MCF 10A (cell line): Measurements from ENCODE around the gene EHHADH. TPM values are rescaled to one million over a fixed set of nuclear protein-coding genes. Genes with fewer than 3 reads are reported as not detected.

Source experiments
- BruUV-seq: library from RNA; stranded (reverse); fragments of 400-500 nt; replicated peaks from 2 replicates; lab custom pipeline; 2021; lab: Mats Ljungman, UMichigan
- CTCF ChIA-PET: fragments of 300-600 bp; sonication (Branson Sonifier 250); formaldehyde crosslinking; extraction: SDS; loops from one replicate; lab custom pipeline; 2021; ENCODE audit warnings: antibody characterized with exemption, inconsistent platforms; lab: Yijun Ruan, JAX
- POLR2A ChIA-PET: fragments of 300-600, 350-650 bp; sonication (Branson Sonifier 250); formaldehyde crosslinking; extraction: SDS; loops from one replicate; lab custom pipeline; 2020; ENCODE audit warnings: antibody characterized with exemption, inconsistent platforms; lab: Yijun Ruan, JAX
- DNase-seq: peaks from one replicate; pipeline ENCODE4 v3.0.0-alpha.2; 2018; ENCODE audit not compliant: unreplicated experiment
- H3K27ac Mint-ChIP-seq: one replicate; pipeline ENCODE4 v1.8.0; 2022; ENCODE audit warnings: mild to moderate bottlenecking, low read depth, mixed read lengths; ENCODE audit not compliant: unreplicated experiment
- H3K27me3 Mint-ChIP-seq: one replicate; pipeline ENCODE4 v1.8.0; 2022; ENCODE audit warnings: mixed read lengths; ENCODE audit not compliant: insufficient read depth, unreplicated experiment
- H3K36me3 Mint-ChIP-seq: one replicate; pipeline ENCODE4 v1.8.0; 2022; ENCODE audit warnings: mild to moderate bottlenecking, moderate library complexity, mixed read lengths; ENCODE audit not compliant: insufficient read depth, unreplicated experiment
- H3K4me1 Mint-ChIP-seq: one replicate; pipeline ENCODE4 v1.8.0; 2022; ENCODE audit warnings: mixed read lengths; ENCODE audit not compliant: insufficient read depth, unreplicated experiment
- H3K4me3 Mint-ChIP-seq: one replicate; pipeline ENCODE4 v1.8.0; 2022; ENCODE audit warnings: mild to moderate bottlenecking, moderate library complexity, mixed read lengths; ENCODE audit not compliant: unreplicated experiment
- H3K9me3 Mint-ChIP-seq: one replicate; pipeline ENCODE4 v1.8.0; 2022; ENCODE audit warnings: mixed read lengths; ENCODE audit not compliant: unreplicated experiment
- CTCF ChIP-seq: fragments of 200-600 bp; IDR thresholded peaks from one replicate; pipeline ENCODE4 v1.8.0; 2022; ENCODE audit warnings: antibody characterized with exemption, mild to moderate bottlenecking; ENCODE audit not compliant: unreplicated experiment
- intact Hi-C: fragments of 100-400 bp; cut with micrococcal nuclease; formaldehyde crosslinking; loops from 2 replicates; pipeline ENCODE4 v1.14.1; 2022
- total RNA-seq: library from RNA; stranded (reverse); gene quantifications from 2 replicates; pipeline ENCODE4 v1.2.3, GENCODE V29; 2022

Gene EHHADH
- total RNA-seq, 1 experiment from 2014 or later, result 3.2 TPM

GRCh38 chr3:185155678-185156077 is 98.2 kb downstream of the EHHADH start:
- intact Hi-C loops, result no loop called here
- no peaks in the 10 kb centered on the region for H3K36me3 Mint-ChIP-seq
- H3K4me3 Mint-ChIP-seq, result no peak overlapping the region
- TF ChIP-seq CTCF, result no peak
- peaks cover 36% of the 10 kb centered on the region for H3K27me3 Mint-ChIP-seq
- no peaks in the 10 kb centered on the region for H3K9me3 Mint-ChIP-seq
- no TSS peak for BruUV-seq
- CTCF ChIA-PET, result no interaction called here
- H3K4me1 Mint-ChIP-seq, result no peaks in the 10 kb centered on the region
- no peak for DNase-seq
- POLR2A ChIA-PET, result no interaction called here
- H3K27ac Mint-ChIP-seq, result no peak overlapping the region

- Mint-ChIP-seq H3K27me3 (peaks cover 31% of the 10 kb centered on the region), H3K4me3 (no peak overlapping the region), H3K27ac (no peak overlapping the region), H3K36me3 (no peaks in the 10 kb centered on the region), H3K4me1 (no peaks in the 10 kb centered on the region), H3K9me3 (no peaks in the 10 kb centered on the region)
- TF ChIP-seq CTCF, result no peak
- BruUV-seq, result no TSS peak
- CTCF ChIA-PET, result no interaction called here
- DNase-seq, result no peak
- POLR2A ChIA-PET, result no interaction called here
- intact Hi-C loops, result no loop called here
Observed at GRCh38 chr3:185153861-185154629, 99.8 kb downstream of the EHHADH start.

- H3K27me3 Mint-ChIP-seq, result peaks cover 23% of the 10 kb centered on the region
- BruUV-seq, result no TSS peak
- H3K9me3 Mint-ChIP-seq, result no peaks in the 10 kb centered on the region
- H3K4me1 Mint-ChIP-seq, result no peaks in the 10 kb centered on the region
- no peak overlapping the region for H3K4me3 Mint-ChIP-seq
- CTCF ChIA-PET, result no interaction called here
- POLR2A ChIA-PET, result no interaction called here
- intact Hi-C loops, result no loop called here
- no peak overlapping the region for H3K27ac Mint-ChIP-seq
- no peak for TF ChIP-seq CTCF
- DNase-seq, result no peak
- H3K36me3 Mint-ChIP-seq, result no peaks in the 10 kb centered on the region
Observed at GRCh38 chr3:185153171-185153771, 100.6 kb downstream of the EHHADH start.

- ChIA-PET POLR2A (no interaction called here), CTCF (interaction anchor here (1.0 kb wide), 1 partner anchor 161 kb away, joined by 3 read pairs; no protein-coding TSS in a partner anchor)
- peak; percentile 12 for DNase-seq
- H3K27ac Mint-ChIP-seq, result no peak within 1 kb of the TSS
- TF ChIP-seq CTCF, result no peak
- H3K4me1 Mint-ChIP-seq, result no peaks in the 10 kb centered on the region
- peaks cover 17% of the 10 kb centered on the region for H3K27me3 Mint-ChIP-seq
- no peaks in the 10 kb centered on the region for H3K36me3 Mint-ChIP-seq
- BruUV-seq, result no TSS peak
- H3K9me3 Mint-ChIP-seq, result no peaks in the 10 kb centered on the region
- intact Hi-C loops, result no loop called here
- no peak within 1 kb of the TSS for H3K4me3 Mint-ChIP-seq
Observed at GRCh38 chr3:185152410-185153170, 101.3 kb downstream of the EHHADH start, which contains the start of gene C3orf70. TSS of gene C3orf70 (minus strand) at chr3:185153060. CDS start at chr3:185152823, 237 bp downstream.
